ENCODE data around the gene GALNT2.

DNA sequence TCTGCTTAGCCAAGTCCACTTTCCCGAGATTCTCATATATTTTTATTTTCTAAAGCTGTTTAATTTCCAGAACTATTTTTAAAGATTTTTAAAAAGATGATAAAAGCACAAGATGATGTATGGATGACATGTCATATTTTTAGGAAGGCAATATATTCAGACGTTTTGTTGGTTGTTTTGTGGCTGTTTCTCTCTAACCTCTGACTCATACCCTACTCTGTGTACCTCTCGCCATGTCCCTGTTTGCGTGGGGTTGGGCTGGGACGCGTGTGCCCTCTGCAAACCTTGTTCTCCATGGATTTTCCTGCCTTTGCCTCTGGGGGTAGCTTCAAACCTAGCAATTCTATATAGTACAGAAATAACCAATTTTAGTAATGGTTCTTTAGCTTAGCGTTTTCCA, 132.0 kb downstream of the GALNT2 start:
- TF ChIP-seq CTCF (IDR thresholded peaks at IDR 0.05): no peak
- no peak for TF ChIP-seq EZH2 (IDR thresholded peaks at IDR 0.05; ENCODE audit: borderline replicate concordance, insufficient read depth, low read depth, low read length, poor library complexity, severe bottlenecking)
